ENCODE results near the gene IGF2BP1.

IGF2BP1 gene

GRCh38 chr17:49104511-49105074 is 107.4 kb downstream of the IGF2BP1 start:
- FAIRE-seq = no peak
